GM19043 (cell line): ENCODE measurements around the gene CEP57L1.
"Not testable (repeated sequence)": the region's sequence is repeated elsewhere in the genome, so short reads cannot be mapped to it uniquely, and the experiment has no call there.

Source experiments
- ATAC-seq: cut with Tn5 transposase; IDR thresholded peaks from one replicate; pipeline ENCODE4 v1.9.1; 2021; ENCODE audit warnings: low read depth; ENCODE audit not compliant: unreplicated experiment

CEP57L1 gene

DNA sequence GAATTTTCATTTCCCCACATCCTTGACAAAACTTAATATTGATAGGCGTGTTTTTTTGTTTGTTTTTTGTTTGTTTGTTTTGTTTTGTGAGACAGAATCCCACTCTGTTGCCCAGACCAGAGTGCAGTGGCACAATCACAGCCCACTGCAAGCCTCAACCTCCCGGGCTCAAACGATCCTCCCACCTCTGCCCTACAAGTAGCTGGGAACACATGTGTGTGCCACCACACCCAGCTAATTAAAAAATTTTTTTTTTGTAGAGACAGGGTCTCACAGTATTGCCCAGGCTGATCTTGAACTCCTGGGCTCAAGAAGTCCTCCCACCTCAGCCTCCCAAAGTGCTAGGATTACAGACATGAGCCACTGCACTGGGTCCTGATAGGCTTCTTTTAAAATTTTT, 9.2 kb downstream of the CEP57L1 start:
- no peak for ATAC-seq

DNA sequence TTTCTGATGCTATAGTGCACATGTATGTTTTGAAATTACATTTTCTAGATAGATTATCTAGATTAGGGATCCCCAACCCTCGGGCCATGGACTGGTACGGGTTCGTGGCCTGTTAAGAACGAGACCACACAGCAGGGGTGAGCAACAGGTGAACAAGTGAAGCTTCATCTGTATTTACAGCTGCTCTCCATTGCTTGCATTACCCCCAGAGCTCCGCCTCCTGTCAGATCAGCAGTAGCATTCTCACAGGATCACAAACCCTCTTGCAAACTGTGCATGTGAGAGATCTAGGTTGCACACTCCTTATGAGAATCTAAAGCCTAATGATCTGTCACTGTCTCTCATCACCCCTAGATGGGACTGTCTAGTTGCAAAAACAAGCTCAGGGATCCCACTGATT, 10.4 kb downstream of the CEP57L1 start:
- ATAC-seq: no peak

DNA sequence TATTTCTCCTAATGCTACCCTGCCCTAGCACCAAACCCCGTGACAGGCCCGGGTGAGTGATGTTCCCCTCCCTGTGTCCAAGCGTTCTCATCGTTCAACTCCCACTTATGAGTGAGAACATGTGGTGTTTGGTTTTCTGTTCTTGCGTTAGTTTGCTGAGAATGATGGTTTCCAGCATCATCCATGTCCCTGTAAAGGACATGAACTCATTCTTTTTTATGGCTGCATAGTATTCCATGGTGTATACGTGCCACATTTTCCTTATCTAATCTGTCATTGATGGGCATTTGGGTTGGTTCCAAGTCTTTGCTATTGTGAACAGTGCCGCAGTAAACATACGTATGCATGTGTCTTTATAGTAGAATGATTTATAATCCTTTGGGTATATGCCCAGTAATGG, 14.4 kb downstream of the CEP57L1 start:
- not testable (repeated sequence) for ATAC-seq

DNA sequence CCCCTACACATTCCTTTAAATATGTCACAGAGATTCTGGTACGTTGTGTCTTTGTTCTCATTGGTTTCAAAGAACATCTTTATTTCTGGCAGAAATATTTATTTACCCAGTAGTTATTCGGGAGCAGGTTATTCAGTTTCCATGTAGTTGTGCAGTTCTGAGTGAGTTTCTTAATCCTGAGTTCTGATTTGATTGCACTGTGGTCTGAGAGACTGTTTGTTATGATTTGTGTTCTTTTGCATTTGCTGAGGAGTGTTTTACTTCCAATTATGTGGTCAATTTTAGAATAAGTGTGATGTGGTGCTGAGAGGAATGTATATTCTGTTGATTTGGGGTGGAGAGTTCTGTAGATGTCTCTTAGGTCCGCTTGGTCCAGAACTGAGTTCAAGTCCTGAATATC, 17.4 kb downstream of the CEP57L1 start:
- not testable (repeated sequence) for ATAC-seq

DNA sequence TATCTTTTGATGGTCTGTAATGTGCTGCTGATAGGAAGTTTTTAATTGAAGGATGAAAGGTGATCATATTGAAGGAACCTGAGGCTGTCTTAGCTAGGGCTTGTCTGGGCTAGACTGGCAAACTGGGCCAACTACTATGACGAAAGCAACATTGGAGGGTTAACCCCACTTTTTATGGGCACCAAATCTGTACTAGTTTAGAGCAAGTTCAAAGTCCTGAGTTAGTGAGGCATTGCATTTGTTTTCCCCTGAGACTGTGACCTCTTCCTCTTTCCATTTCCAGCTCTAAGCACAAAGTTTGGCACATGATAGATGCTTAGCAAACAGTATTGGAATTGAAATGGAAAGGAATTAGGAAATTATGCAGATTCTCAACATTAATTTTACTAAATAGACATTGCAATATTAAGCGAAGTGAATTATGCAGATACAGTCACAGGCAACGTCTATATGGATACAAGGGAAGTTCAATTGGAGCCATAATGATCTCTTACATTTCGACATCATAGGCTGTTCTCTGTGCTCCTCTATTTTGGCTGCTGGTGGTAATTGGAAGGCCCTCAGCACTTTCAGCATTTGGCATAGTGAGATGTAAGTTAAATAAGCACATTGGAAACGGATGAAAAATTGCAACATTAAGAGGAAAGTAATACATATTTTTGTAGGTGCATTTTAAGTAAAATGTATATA, 22.2 kb downstream of the CEP57L1 start:
- ATAC-seq: no peak

DNA sequence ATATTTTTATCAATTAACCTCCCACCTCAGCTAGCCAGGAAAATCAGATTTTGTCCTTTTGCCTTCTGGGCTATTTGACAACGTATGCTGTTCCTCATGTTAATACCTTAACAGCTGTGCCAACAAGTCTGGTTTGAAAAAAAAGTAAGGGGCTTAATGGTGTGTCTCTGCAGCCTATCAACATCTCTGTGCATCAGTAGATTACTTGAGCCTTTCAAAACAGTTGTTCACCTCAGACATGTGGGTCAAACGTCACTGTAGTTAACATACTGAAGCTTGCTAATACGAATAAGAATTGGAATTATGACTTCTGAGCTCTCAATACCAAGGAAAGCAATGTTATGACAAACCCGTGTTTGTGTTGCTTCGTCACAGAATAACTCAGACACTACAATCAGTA, 23.0 kb downstream of the CEP57L1 start:
- ATAC-seq: no peak

DNA sequence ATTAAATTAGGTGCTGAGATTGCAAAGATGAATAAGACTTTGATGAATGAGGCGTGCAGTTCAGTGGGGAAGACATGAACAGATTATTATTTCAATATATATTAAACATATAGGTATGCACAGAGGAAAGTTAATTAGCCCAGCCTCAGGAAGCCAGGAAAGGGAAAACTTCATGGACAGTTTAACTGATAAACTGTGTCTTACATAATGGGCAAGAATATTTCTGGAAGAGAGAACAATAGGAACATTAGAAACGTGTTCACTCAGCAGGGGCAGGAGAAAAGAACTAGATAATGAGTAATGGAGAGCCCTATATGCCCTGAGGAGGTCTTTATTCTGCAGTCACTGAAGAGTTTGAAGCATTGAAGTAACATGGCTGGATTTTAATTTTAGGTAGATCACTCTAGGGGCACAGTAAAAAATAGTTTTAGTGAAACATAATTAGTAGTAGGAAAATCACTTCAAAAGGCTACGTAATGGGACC, 23.6 kb downstream of the CEP57L1 start:
- ATAC-seq: no peak

DNA sequence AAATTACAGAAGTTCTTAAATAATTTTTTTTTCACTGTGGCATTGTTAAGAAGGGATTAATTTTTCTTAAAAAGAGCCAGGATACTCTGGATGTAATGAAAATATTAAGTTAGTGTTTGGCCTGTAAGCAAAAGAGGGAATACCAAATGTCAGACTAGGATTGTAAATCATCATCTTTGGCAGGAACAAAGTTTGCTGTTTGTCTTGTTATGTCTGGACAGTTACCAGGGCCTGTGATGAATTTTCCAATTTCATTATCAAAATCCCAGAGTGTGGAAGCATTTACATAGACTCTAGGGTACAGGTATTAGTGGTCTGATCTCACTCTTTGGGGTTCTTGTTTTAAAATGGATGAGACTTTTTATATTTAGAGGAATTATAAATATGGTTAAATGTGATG, 26.1 kb downstream of the CEP57L1 start:
- no peak for ATAC-seq

DNA sequence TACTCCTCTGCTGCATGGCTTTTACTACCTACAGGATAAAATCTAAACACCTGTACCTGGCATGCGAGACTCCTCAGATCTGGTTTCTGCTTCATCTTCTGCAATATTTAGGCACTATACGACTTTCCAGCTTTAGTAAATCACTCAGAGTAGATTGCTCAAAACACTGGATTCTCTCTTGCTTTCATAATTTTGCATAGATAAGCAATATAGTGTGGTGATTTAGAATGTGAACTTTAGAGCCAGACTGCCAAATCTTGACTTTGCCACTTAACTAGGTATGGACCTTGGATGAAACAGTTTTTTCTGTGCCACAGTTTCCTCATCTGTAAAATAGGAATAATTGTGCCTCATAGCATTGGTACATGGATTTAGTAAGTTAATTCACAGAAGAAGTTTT, 28.9 kb downstream of the CEP57L1 start:
- no peak for ATAC-seq

DNA sequence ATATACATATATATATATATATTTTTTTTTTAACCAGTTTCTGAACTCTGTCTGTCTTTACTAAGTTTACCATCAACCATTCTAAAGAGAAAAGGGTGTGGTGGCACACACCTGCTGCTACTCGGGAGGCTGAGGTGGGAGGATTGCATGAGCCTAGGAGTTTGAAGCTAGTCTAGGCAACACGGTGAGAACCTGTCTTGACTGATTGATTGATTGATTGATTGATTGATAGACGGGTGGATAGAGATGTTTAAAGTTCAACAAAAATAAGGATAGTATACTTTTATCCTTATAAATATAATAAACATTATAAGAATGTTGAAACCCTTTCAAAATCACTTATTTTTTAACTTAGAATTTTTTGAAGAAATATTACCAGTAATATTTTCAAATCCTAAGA, 30.2 kb downstream of the CEP57L1 start:
- no peak for ATAC-seq

DNA sequence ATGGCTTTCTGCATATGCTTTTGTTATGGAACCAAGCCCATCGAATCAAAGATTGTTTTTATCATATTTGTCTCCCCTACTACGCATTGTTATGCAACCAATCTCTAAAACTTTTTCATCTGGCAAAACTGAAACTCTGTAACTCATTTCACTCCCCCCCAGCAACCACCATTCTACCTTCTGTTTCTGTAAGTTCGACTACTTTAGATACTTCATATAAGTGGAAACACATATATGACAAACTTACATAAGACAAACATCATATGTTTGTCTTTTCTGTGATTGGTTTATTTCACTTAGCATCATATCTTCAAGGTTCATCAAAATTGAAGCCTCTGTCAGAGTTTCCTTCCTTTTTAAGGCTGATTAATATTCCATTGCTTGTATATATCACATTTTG, 34.8 kb downstream of the CEP57L1 start:
- ATAC-seq: no peak

DNA sequence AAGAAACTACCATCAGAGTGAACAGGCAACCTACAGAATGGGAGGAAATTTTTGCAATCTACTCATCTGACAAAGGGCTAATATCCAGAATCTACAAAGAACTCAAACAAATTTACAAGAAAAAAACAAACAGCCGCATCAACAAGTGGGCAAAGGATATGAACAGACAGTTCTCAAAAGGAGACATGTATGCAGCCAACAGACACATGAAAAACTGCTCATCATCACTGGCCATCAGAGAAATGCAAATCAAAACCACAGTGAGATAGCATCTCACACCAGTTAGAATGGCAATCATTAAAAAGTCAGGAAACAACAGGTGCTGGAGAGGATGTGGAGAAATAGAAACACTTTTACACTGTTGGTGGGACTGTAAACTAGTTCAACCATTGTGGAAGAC, 40.3 kb downstream of the CEP57L1 start:
- ATAC-seq: not testable (repeated sequence)

DNA sequence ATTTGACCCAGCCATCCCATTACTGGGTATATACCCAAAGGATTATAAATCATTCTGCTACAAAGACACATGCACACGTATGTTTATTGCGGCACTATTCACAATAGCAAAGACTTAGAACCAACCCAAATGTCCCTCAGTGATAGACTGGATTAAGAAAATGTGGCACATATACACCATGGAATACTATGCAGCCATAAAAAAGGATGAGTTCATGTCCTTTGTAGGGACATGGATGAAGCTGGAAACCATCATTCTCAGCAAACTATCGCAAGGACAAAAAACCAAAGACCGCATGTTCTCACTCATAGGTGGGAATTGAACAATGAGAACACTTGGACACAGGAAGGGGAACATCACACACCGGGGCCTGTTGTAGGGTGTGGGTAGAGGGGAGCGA, 40.7 kb downstream of the CEP57L1 start:
- not testable (repeated sequence) for ATAC-seq

DNA sequence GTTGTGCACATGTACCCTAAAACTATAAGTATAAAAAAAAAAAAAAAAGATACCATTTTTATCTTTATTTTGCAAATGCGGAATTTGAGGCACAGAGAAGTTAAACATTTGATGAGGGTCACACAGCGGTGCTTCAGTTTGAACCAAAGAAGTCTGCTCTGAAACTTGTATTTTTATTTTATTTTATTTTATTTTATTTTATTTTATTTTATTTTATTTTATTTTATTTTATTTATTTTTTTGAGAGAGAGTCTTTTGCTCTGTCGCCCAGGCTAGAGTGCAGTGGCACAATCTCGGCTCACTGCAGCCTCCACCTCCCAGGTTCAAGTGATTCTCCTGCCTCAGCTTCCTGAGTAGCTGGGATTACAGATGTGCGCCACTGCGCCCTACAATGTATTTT, 41.2 kb downstream of the CEP57L1 start:
- ATAC-seq: not testable (repeated sequence)

DNA sequence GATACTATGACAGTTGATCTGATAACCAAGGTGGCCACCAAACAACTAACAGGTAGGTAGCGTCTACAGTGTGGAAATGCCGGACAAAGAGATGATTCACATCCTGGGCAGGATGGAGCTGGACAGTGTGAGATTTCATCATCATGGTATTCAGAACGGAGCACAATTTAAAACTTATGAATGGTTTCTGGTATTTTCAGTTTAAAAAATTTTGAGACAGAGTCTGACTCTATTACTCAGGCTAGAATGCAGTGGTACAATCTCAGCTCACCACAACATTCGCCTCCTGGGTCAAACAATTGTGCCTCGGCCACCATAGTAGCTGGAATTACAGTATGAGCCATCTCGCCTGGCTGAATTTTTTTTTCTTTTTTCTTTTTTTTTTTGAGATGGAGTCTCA, 43.8 kb downstream of the CEP57L1 start:
- ATAC-seq: no peak

DNA sequence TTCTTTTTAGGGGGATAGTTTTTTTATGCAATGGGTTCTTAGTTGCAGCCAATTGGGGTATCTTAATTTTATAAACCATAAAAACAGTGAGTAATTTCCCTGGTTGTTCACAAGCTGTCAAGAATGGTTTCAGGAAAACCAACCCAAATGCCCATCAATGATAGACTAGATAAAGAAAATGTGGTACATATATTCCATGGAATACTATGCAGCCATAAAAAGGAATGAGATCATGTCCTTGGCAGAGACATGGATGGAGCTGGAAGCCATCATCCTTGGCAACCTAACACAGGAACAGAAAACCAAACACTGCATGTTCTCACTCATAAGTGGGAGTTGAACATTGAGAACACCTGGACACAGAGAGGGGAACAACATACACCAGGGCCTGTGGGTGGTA, 46.8 kb downstream of the CEP57L1 start:
- not testable (repeated sequence) for ATAC-seq

DNA sequence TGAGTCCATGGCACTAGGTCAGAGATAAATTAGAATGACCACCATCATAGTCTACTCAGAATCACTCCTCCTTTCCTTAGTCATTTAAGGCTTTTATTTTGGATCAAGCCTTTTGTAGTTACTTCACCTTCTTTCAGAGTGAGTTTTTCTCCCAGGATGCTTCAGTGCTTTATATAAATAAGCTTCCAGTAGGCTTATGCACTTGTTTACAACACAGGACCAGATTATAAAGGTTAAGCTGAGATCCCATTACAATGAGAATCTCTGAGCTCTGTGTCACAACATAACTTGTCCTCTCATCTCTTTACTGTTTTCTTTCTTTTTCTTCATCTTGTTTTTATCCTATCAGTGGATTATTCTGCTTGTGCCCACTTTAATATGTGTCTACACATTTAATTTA, 47.9 kb downstream of the CEP57L1 start:
- no peak for ATAC-seq

DNA sequence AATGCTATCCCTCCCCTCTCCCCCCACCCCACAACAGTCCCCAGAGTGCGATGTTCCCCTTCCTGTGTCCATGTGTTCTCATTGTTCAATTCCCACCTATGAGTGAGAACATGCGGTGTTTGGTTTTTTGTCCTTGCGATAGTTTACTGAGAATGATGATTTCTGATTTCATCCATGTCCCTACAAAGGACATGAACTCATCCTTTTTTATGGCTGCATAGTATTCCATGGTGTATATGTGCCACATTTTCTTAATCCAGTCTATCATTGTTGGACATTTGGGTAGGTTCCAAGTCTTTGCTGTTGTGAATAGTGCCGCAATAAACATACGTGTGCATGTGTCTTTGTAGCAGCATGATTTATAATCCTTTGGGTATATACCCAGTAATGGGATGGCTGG, 52.9 kb downstream of the CEP57L1 start:
- ATAC-seq: not testable (repeated sequence)

DNA sequence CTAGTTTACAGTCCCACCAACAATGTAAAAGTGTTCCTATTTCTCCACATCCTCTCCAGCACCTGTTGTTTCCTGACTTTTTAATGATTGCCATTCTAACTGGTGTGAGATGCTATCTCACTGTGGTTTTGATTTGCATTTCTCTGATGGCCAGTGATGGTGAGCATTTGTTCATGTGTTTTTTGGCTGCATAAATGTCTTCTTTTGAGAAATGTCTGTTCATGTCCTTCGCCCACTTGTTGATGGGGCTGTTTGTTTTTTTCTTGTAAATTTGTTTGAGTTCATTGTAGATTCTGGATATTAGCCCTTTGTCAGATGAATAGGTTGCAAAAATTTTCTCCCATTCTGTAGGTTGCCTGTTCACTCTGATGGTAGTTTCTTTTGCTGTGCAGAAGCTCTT, 53.4 kb downstream of the CEP57L1 start:
- ATAC-seq: not testable (repeated sequence)

DNA sequence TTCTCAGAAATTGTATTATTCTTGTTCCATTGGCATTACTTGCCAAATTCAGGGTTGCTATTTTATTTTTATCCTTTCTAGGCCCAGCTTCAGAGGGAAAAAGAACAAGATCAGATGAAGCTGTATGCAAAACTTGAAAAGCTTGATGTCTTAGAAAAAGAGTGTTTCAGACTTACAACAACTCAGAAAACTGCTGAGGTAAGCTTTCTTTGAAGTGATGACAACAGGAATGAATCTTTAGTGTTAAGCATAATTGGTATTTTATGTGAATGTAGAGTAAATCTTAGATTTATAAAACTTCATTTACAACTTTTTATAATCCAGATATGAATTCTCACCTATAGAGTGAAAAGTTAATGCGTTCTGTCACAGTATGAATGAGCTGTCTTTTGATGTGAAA, 58.4 kb downstream of the CEP57L1 start:
- ATAC-seq: no peak

DNA sequence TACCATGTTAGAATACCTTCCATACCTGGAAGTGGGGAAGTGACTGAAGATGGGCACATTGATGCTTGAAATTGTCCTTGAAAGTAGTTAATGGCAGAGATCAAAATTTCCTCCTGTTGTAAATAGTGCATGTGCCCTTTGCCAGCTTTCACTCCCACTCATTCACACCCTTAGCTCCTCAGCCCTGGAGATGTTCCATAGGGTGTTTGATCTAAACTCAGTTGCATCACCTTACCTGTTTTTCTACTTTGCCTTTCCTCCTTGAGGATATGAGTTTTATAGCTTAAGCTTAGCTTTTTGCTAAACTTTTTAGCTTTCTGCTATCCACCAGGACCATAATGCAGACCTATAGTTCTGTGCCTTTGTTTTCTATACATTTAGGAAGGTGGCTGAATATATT, 69.0 kb downstream of the CEP57L1 start:
- ATAC-seq: no peak

DNA sequence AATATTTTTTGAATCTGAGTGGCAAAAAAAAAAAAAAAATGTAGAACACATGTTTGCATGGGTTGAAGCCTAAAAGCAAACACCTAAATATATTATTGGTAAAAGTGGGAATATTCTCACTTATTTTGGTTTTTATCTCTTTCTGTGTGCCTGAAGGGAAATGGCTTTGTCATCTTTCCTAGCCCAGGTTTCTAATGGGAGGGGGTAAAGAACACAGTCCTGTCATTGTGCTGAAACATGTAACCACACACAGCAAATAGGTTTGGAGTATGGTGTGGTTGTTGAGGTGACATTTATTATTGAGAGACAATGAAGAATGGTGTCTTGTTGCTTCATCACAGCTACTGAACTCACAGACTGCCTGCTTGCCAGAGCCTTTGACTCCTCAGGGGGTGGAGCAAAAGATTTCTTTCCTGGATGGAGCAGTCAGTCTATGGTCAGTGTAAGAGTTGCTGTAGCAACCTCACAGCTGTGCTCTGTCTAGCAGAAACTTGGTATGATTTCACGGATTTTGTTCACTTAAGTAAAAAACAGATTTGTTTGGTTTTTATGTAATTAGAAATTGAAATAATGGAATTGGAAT, 70.2 kb downstream of the CEP57L1 start:
- no peak for ATAC-seq
